CD4-positive, alpha-beta T cell (primary cell): ENCODE data around the gene DPEP2NB. TPM values are rescaled to one million over a fixed set of nuclear protein-coding genes. Genes with fewer than 3 reads are reported as not detected.
"Not testable (repeated sequence)": the region's sequence is repeated elsewhere in the genome, so short reads cannot be mapped to it uniquely, and the experiment has no call there.

Experiments
- ATAC-seq: fragments of 200-7000 bp; cut with Tn5 transposase; one replicate; pipeline ENCODE4 v1.10.0; 2022; ENCODE audit warnings: mild to moderate bottlenecking; ENCODE audit not compliant: poor library complexity
- CTCF ChIA-PET: fragments of 350-600 bp; sonication (Branson Sonifier 250); formaldehyde crosslinking; loops from one replicate; lab custom pipeline; 2021; ENCODE audit warnings: antibody characterized with exemption, inconsistent platforms; lab: Charles Lee
- POLR2A ChIA-PET: fragments of 350-600 bp; sonication (Branson Sonifier 250); formaldehyde crosslinking; loops from one replicate; lab custom pipeline; 2021; ENCODE audit warnings: antibody characterized with exemption, inconsistent platforms; lab: Charles Lee
- DNase-seq, 14 experiments: peaks; one replicate each; pipeline ENCODE4 v3.0.0-alpha.2; 2013 to 2020; ENCODE audit warnings: mixed read lengths in 2 of 14
- H3K27ac ChIP-seq, 2 donors: one replicate each; pipeline versions ENCODE4 v1.5.1 to v1.7.0; 2013; ENCODE audit warnings: low read length in 2 of 2, low read depth in 1 of 2, mild to moderate bottlenecking in 1 of 2
- H3K27me3 ChIP-seq, 2 experiments: 1 replicate in 1 of 2; 2 replicates in 1 of 2; pipeline versions ENCODE4 v1.6.1 to v1.7.0; 2013; ENCODE audit warnings: low read length in 2 of 2, control low read depth in 1 of 2, mild to moderate bottlenecking in 1 of 2, moderate library complexity in 1 of 2; ENCODE audit not compliant: insufficient read depth in 2 of 2, control insufficient read depth in 1 of 2
- H3K36me3 ChIP-seq: one replicate; pipeline ENCODE4 v1.6.1; 2013; ENCODE audit warnings: low read length, control low read depth; ENCODE audit not compliant: insufficient read depth
- H3K4me1 ChIP-seq: one replicate; pipeline ENCODE4 v1.6.1; 2013; ENCODE audit warnings: low read length, control low read depth; ENCODE audit not compliant: insufficient read depth
- H3K4me3 ChIP-seq: one replicate; pipeline ENCODE4 v1.5.1; 2013; ENCODE audit warnings: mild to moderate bottlenecking, low read length, moderate library complexity
- H3K9me3 ChIP-seq, 2 experiments: 1 replicate in 1 of 2; 2 replicates in 1 of 2; pipeline versions ENCODE4 v1.6.1 to v1.7.0; 2013; ENCODE audit warnings: low read length in 2 of 2, mild to moderate bottlenecking in 2 of 2, control low read depth in 1 of 2, moderate library complexity in 1 of 2; ENCODE audit not compliant: control insufficient read depth in 1 of 2, insufficient read depth in 1 of 2
- H3K27ac Mint-ChIP-seq: one replicate; pipeline ENCODE4 v1.8.0; 2020; ENCODE audit warnings: mixed read lengths
- H3K27me3 Mint-ChIP-seq: one replicate; pipeline ENCODE4 v1.8.0; 2021; ENCODE audit warnings: mixed read lengths
- H3K36me3 Mint-ChIP-seq: one replicate; pipeline ENCODE4 v1.8.0; 2021; ENCODE audit warnings: low read depth, mixed read lengths
- H3K4me1 Mint-ChIP-seq: one replicate; pipeline ENCODE4 v1.8.0; 2021; ENCODE audit warnings: low read depth, mixed read lengths
- H3K4me3 Mint-ChIP-seq: one replicate; pipeline ENCODE4 v1.8.0; 2020; ENCODE audit warnings: mild to moderate bottlenecking, mixed read lengths
- H3K9me3 Mint-ChIP-seq: one replicate; pipeline ENCODE4 v1.8.0; 2020; ENCODE audit warnings: mixed read lengths
- intact Hi-C, 2 experiments: fragments of 100-400 bp; cut with DNase I in 1 of 2; cut with micrococcal nuclease in 1 of 2; formaldehyde crosslinking; loops; one replicate each; pipeline versions ENCODE4 v1.15.1 to v1.9.0; 2023 to 2025; cut with DNase I, micrococcal nuclease
- total RNA-seq, 174 experiments: library from RNA in 2 of 174; stranded (reverse) in 2 of 174; gene quantifications; one replicate each; pipeline ENCODE4 v1.2.3 and lab custom pipeline; 2021 to 2026
- TF ChIP-seq, protein P1 (sequence below): fragments of 200-600 bp; IDR thresholded peaks from one replicate; pipeline ENCODE4 v1.8.0; 2022; ENCODE audit warnings: antibody characterized with exemption, mild to moderate bottlenecking

DPEP2NB gene
- total RNA-seq, 2 experiments from 2014 or later: not detected

- peaks cover 79% of the 10 kb centered on the region for H3K4me1 ChIP-seq
- ChIA-PET CTCF (interaction anchor here (0.8 to 6.5 kb wide), 5 partner anchors 14 to 517 kb away, joined by 3 to 33 read pairs (median 3); partner anchors contain the start of gene ATP6V0D1), POLR2A (interaction anchor here (0.6 to 4.6 kb wide), 19 partner anchors 7 to 247 kb away, joined by 3 to 73 read pairs (median 5); partner anchors contain the start of genes DDX28, DPEP2NB, DUS2 and NFATC3)
- H3K36me3 ChIP-seq, H3K27me3 ChIP-seq, ATAC-seq, DNase-seq, H3K9me3 Mint-ChIP-seq, H3K27me3 Mint-ChIP-seq, intact Hi-C loops: not testable (repeated sequence)
- peak overlapping the region; percentile 48 to 83 for H3K27ac ChIP-seq
- H3K36me3 Mint-ChIP-seq: peaks cover 28% of the 10 kb centered on the region
- H3K4me3 ChIP-seq: peak overlapping the region; percentile 61
- H3K4me3 Mint-ChIP-seq: peak overlapping the region; percentile 86
- H3K4me1 Mint-ChIP-seq: peaks cover 63% of the 10 kb centered on the region
- peak overlapping the region; percentile 93 for H3K27ac Mint-ChIP-seq
- H3K9me3 ChIP-seq: peaks cover 0 to 14% of the 10 kb centered on the region in 2 experiments
These were observed 17.4 kb downstream of the DPEP2NB start for GRCh38 chr16:67998231-67998778.

DNA sequence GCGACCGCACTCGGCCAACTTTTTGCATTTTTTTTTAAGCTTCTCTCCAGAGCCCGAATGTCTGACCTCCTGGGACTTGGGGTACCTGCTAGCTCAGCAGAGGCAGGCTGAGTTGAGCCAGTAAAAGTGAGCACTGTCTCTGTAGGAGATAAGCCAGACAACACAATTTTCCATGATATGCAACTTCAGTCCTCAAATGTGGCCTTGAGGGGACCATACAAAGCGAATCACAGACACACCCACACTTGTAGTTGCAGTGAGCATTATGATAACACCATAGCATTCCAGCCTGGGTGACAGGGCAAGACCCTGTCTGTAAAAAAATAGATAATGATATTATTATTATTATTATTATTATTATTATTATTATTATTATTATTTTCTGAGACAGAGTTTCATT lies 19.0 kb downstream of the DPEP2NB start:
- Histone ChIP-seq H3K4me3 (no peak overlapping the region), H3K4me1 (peaks cover 87% of the 10 kb centered on the region), H3K27me3 (no peaks in the 10 kb centered on the region), H3K27ac (no peak overlapping the region), H3K36me3 (peaks cover 12% of the 10 kb centered on the region), H3K9me3 (peaks cover 0 to 14% of the 10 kb centered on the region in 2 experiments)
- peaks cover 64% of the 10 kb centered on the region for H3K4me1 Mint-ChIP-seq
- intact Hi-C loops: no loop called here
- no peaks in the 10 kb centered on the region for H3K9me3 Mint-ChIP-seq
- ATAC-seq: no peak
- peak overlapping the region; percentile 83 for H3K27ac Mint-ChIP-seq
- DNase-seq: no peak
- POLR2A ChIA-PET: interaction anchor here (1.0 to 2.0 kb wide), 4 partner anchors 9 to 88 kb away, joined by 3 to 12 read pairs (median 4); partner anchors contain the start of gene NFATC3
- peaks cover 32% of the 10 kb centered on the region for H3K36me3 Mint-ChIP-seq
- no peaks in the 10 kb centered on the region for H3K27me3 Mint-ChIP-seq
- TF ChIP-seq, protein P1, sequence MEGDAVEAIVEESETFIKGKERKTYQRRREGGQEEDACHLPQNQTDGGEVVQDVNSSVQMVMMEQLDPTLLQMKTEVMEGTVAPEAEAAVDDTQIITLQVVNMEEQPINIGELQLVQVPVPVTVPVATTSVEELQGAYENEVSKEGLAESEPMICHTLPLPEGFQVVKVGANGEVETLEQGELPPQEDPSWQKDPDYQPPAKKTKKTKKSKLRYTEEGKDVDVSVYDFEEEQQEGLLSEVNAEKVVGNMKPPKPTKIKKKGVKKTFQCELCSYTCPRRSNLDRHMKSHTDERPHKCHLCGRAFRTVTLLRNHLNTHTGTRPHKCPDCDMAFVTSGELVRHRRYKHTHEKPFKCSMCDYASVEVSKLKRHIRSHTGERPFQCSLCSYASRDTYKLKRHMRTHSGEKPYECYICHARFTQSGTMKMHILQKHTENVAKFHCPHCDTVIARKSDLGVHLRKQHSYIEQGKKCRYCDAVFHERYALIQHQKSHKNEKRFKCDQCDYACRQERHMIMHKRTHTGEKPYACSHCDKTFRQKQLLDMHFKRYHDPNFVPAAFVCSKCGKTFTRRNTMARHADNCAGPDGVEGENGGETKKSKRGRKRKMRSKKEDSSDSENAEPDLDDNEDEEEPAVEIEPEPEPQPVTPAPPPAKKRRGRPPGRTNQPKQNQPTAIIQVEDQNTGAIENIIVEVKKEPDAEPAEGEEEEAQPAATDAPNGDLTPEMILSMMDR: no peak
- peak overlapping the region; percentile 5 for H3K4me3 Mint-ChIP-seq
- CTCF ChIA-PET: interaction anchor here (0.7 to 6.5 kb wide), 2 partner anchors 44 to 446 kb away, joined by 3 to 33 read pairs; no protein-coding TSS in a partner anchor

DNA sequence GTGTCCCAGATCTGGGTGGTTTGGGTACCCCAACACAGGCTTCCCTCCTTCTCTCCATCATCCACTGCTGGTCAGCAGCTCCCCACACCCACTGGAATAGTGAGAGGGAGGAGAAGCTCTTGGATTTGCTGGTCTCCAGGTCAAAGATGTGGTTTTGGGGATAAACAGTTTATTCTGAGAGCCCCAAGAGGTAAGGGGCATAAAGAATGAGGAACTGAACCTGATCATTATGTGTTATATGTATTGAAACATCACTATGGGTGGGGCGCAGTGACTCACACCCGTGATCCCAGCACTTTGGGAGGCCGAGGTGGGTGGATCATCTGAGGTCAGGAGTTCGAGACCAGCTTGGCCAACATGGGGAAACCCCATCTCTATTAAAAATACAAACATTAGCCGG lies 20.3 kb downstream of the DPEP2NB start:
- Mint-ChIP-seq H3K27ac (peak overlapping the region; percentile 83), H3K4me3 (peak overlapping the region; percentile 59)
- peak in 4 of 14 experiments; percentile 26 to 54 (median 36) for DNase-seq

GRCh38 chr16:67994040-67994408 lies 21.7 kb downstream of the DPEP2NB start:
- POLR2A ChIA-PET: interaction anchor here (0.8 to 3.0 kb wide), 5 partner anchors 11 to 334 kb away, joined by 3 to 23 read pairs (median 5); partner anchors contain the start of genes ACD, DDX28, DUS2 and PSMB10
- H3K4me1 ChIP-seq: peaks cover 60% of the 10 kb centered on the region
- DNase-seq, intact Hi-C loops, H3K27me3 Mint-ChIP-seq, H3K27me3 ChIP-seq, H3K9me3 Mint-ChIP-seq: not testable (repeated sequence)
- peaks cover 42% of the 10 kb centered on the region for H3K4me1 Mint-ChIP-seq
- H3K4me3 ChIP-seq: peak overlapping the region; percentile 63
- CTCF ChIA-PET: interaction anchor here (0.6 to 1.2 kb wide), 2 partner anchors 47 to 211 kb away, joined by 3 to 12 read pairs; no protein-coding TSS in a partner anchor
- peak overlapping the region; percentile 89 for H3K4me3 Mint-ChIP-seq
- peaks cover 0 to 14% of the 10 kb centered on the region in 2 experiments for H3K9me3 ChIP-seq
- H3K36me3 Mint-ChIP-seq: peaks cover 33% of the 10 kb centered on the region
- peak; percentile 22 for ATAC-seq
- H3K27ac Mint-ChIP-seq: peak overlapping the region; percentile 93
- H3K36me3 ChIP-seq: peaks cover 21% of the 10 kb centered on the region
- H3K27ac ChIP-seq: peak overlapping the region; percentile 76 to 90

More for the DNA sequence above, 20.3 kb downstream of the DPEP2NB start:
- ATAC-seq: no peak
- TF ChIP-seq, protein P1: no peak
- H3K36me3 Mint-ChIP-seq: peaks cover 34% of the 10 kb centered on the region
- H3K4me1 ChIP-seq: peaks cover 74% of the 10 kb centered on the region
- intact Hi-C loops: no loop called here
- CTCF ChIA-PET: interaction anchor here (0.6 to 6.5 kb wide), 2 partner anchors 45 to 228 kb away, joined by 3 to 33 read pairs; no protein-coding TSS in a partner anchor
- H3K27me3 ChIP-seq: no peaks in the 10 kb centered on the region
- H3K27me3 Mint-ChIP-seq: no peaks in the 10 kb centered on the region
- peaks cover 56% of the 10 kb centered on the region for H3K4me1 Mint-ChIP-seq
- no peaks in the 10 kb centered on the region for H3K9me3 Mint-ChIP-seq
- H3K36me3 ChIP-seq: peaks cover 18% of the 10 kb centered on the region
- peaks cover 0 to 14% of the 10 kb centered on the region in 2 experiments for H3K9me3 ChIP-seq
- POLR2A ChIA-PET: interaction anchor here (0.7 to 3.0 kb wide), 3 partner anchors 10 to 45 kb away, joined by 3 to 23 read pairs (median 6); partner anchors contain the start of genes DDX28 and DUS2
- H3K4me3 ChIP-seq: no peak overlapping the region
- H3K27ac ChIP-seq: peak overlapping the region; percentile 29 to 35
